ENCODE measurements around the gene STUM.

DNA sequence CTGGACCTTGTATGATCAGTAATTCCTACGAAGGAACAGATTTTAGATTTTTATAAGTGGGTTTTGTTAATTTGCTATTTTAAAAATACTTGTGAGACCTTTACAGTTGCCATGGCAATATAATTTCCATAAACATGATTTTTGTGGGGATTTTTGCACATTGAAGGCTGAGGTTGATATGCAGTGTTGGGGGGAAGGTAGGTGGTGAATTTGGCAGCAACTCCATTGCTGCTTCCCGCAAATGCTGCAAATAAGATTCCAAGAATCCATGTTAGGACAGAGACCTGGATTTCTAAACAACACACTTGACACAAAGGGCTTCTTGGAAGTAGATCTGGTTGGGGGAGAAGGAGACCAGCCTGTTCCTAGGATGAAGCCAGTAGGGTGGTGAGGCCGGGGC lies 18.2 kb downstream of the STUM start:
- no peak for TF ChIP-seq EZH2 (IDR thresholded peaks at IDR 0.05)
- TF ChIP-seq POLR2AphosphoS5 (IDR thresholded peaks at IDR 0.05; ENCODE audit: borderline replicate concordance, low read depth, low read length): no peak
